Esophagus muscularis mucosa (tissue), 4 donors: ENCODE measurements around the gene CTNNA2. TPM values are rescaled to one million over a fixed set of nuclear protein-coding genes. Genes with fewer than 3 reads are reported as not detected.

Source experiments
- DNase-seq: peaks from one replicate; pipeline ENCODE4 v3.0.0-alpha.2; 2017; ENCODE audit errors: extremely low spot score
- H3K27ac ChIP-seq, 4 donors: fragments of 200-600 bp; sonication (generic); replicated peaks in 1 of 4; 1 replicate in 3 of 4; 2 replicates in 1 of 4; pipeline ENCODE4 v1.5.1; 2016 to 2019; ENCODE audit warnings: mild to moderate bottlenecking in 1 of 4
- H3K27me3 ChIP-seq, 4 donors: fragments of 200-600 bp; sonication (generic); one replicate each; pipeline versions ENCODE4 v1.5.1 to v1.6.0; 2016 to 2019
- H3K36me3 ChIP-seq, 4 donors: fragments of 200-600 bp; sonication (generic); one replicate each; pipeline ENCODE4 v1.5.1; 2016 to 2019
- H3K4me1 ChIP-seq, 4 donors: fragments of 200-600 bp; sonication (generic); one replicate each; pipeline ENCODE4 v1.5.1; 2016 to 2019
- H3K4me3 ChIP-seq, 4 donors: fragments of 200-600 bp; sonication (generic); 1 replicate in 2 of 4; 2 replicates in 2 of 4; pipeline ENCODE4 v1.5.1; 2016 to 2019; ENCODE audit warnings: mild to moderate bottlenecking in 4 of 4, moderate library complexity in 1 of 4
- H3K9me3 ChIP-seq, 4 donors: fragments of 200-600 bp; sonication (generic); 1 replicate in 3 of 4; 2 replicates in 1 of 4; pipeline ENCODE4 v1.5.1; 2016 to 2019
- CTCF ChIP-seq, 3 experiments: fragments of 200-600 bp in 2 of 3; fragments of 450-650 bp in 1 of 3; sonication (generic) in 2 of 3; IDR thresholded peaks; one replicate each; pipeline ENCODE4 v1.5.1; 2017 to 2019; ENCODE audit warnings: antibody characterized with exemption in 3 of 3, mild to moderate bottlenecking in 2 of 3, moderate library complexity in 1 of 3
- EP300 ChIP-seq: sonication (generic); formaldehyde crosslinking; IDR thresholded peaks from one replicate; pipeline ENCODE4 v1.6.1; 2017; ENCODE audit warnings: antibody characterized with exemption
- POLR2A ChIP-seq: fragments of 450-650 bp; IDR thresholded peaks from one replicate; pipeline ENCODE4 v1.6.1; 2017; ENCODE audit warnings: antibody characterized with exemption, moderate library complexity, mild to moderate bottlenecking, low read depth
- POLR2AphosphoS5 ChIP-seq, 2 donors: sonication (generic); formaldehyde crosslinking; IDR thresholded peaks; one replicate each; pipeline ENCODE4 v1.6.1; 2017; ENCODE audit warnings: antibody characterized with exemption in 2 of 2
- WGBS: methylation state at CpG from one replicate; pipeline ENCODE4 v1.1.5; 2018; 5-methylcytosine and 5-hydroxymethylcytosine counted together
- intact Hi-C: fragments of 100-400 bp; cut with DNase I; formaldehyde crosslinking; loops from one replicate; pipeline ENCODE4 v1.15.1; 2023
- total RNA-seq, 4 donors: library from RNA; depleted of rRNA; stranded (reverse); fragments of >200 nt; gene quantifications; one replicate each; pipeline versions ENCODE4 v1.1.0 to v1.2.1, GENCODE V29; 2016

The CTNNA2 gene
- total RNA-seq, 4 donors from 2014 or later: 0.42 to 2.5 (median 1.1) TPM

- Histone ChIP-seq H3K4me1 (no peaks in the 10 kb centered on the region), H3K36me3 (no peaks in the 10 kb centered on the region), H3K4me3 (no peak overlapping the region), H3K9me3 (no peaks in the 10 kb centered on the region), H3K27ac (no peak overlapping the region), H3K27me3 (no peaks in the 10 kb centered on the region)
- intact Hi-C loops: no loop called here
- no peak for DNase-seq
- TF ChIP-seq CTCF (IDR thresholded peaks at IDR 0.05): no peak
- no peak for TF ChIP-seq EP300
- no peak for TF ChIP-seq POLR2AphosphoS5 (IDR thresholded peaks at IDR 0.05)
- TF ChIP-seq POLR2A: no peak
Measured at GRCh38 chr2:80062298-80062697, 549.4 kb downstream of the CTNNA2 start.

GRCh38 chr2:80068038-80068731 is 555.3 kb downstream of the CTNNA2 start:
- Histone ChIP-seq H3K4me3 (no peak overlapping the region), H3K36me3 (no peaks in the 10 kb centered on the region), H3K27me3 (no peaks in the 10 kb centered on the region), H3K9me3 (no peaks in the 10 kb centered on the region), H3K27ac (no peak overlapping the region), H3K4me1 (no peaks in the 10 kb centered on the region)
- TF ChIP-seq EP300 (no peak), POLR2A (no peak), POLR2AphosphoS5 (IDR thresholded peaks at IDR 0.05) (no peak), CTCF (IDR thresholded peaks at IDR 0.05) (no peak)
- no peak for DNase-seq
- intact Hi-C loops: no loop called here
- 66% methylated on average over 4 of the region's 4 CpGs for WGBS

- Histone ChIP-seq H3K4me1 (no peaks in the 10 kb centered on the region), H3K36me3 (no peaks in the 10 kb centered on the region), H3K27me3 (no peaks in the 10 kb centered on the region), H3K4me3 (no peak overlapping the region), H3K27ac (no peak overlapping the region), H3K9me3 (no peaks in the 10 kb centered on the region)
- intact Hi-C loops: no loop called here
- DNase-seq: no peak
- TF ChIP-seq POLR2A: no peak
- no peak for TF ChIP-seq CTCF (IDR thresholded peaks at IDR 0.05)
- TF ChIP-seq POLR2AphosphoS5 (IDR thresholded peaks at IDR 0.05): no peak
- TF ChIP-seq EP300: no peak
- WGBS: 84% methylated on average over 4 of the region's 4 CpGs
Measured at GRCh38 chr2:80070587-80070986, 557.7 kb downstream of the CTNNA2 start.

GRCh38 chr2:80071941-80072340 is 559.1 kb downstream of the CTNNA2 start:
- DNase-seq: no peak
- no peaks in the 10 kb centered on the region for H3K4me1 ChIP-seq
- H3K36me3 ChIP-seq: no peaks in the 10 kb centered on the region
- H3K27me3 ChIP-seq: no peaks in the 10 kb centered on the region
- 90% methylated on average over 2 of the region's 2 CpGs for WGBS
- intact Hi-C loops: no loop called here
- H3K9me3 ChIP-seq: no peaks in the 10 kb centered on the region
- H3K27ac ChIP-seq: no peak overlapping the region
- no peak for TF ChIP-seq POLR2AphosphoS5 (IDR thresholded peaks at IDR 0.05)
- no peak overlapping the region for H3K4me3 ChIP-seq

DNA sequence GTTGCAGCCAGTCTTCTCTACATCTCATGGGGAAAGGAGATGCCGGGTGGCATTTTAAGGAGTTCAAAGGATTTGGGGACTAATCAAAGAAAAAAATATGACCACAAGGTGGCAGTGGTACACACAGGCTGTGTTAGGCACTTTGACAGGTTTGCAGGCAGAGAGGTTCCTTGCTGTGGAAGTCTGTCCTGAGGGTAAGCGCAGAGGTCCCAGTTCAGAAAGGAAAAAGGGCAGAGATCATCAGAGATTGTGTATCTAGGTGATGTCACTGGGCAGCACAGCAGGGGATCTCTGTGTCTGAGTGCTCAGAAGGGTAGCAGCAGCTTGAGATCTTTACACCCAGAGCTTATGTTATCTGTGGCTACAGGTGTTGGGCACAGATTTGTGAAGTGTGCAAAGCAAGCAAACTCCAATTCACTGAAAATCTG is 560.3 kb downstream of the CTNNA2 start:
- Histone ChIP-seq H3K4me3 (no peak overlapping the region), H3K4me1 (no peaks in the 10 kb centered on the region), H3K27ac (no peak overlapping the region), H3K9me3 (no peaks in the 10 kb centered on the region), H3K27me3 (no peaks in the 10 kb centered on the region), H3K36me3 (no peaks in the 10 kb centered on the region)
- no peak for TF ChIP-seq EP300
- no peak for TF ChIP-seq POLR2AphosphoS5 (IDR thresholded peaks at IDR 0.05)
- peak; percentile 43 to 71 (median 58) for TF ChIP-seq CTCF (IDR thresholded peaks at IDR 0.05)
- DNase-seq: no peak
- WGBS: 15% methylated on average over 2 of the region's 2 CpGs
- intact Hi-C loops: no loop called here
